CD14-positive monocyte (primary cell): ENCODE results near the gene MYO5B. TPM values are rescaled to one million over a fixed set of nuclear protein-coding genes. Genes with fewer than 3 reads are reported as not detected.

Experiments used
- DNase-seq, 3 donors: peaks; one replicate each; pipeline ENCODE4 v3.0.0-alpha.2; 2011 to 2022
- H2AFZ ChIP-seq: 2 replicates; pipeline ENCODE4 v1.6.0; 2012; ENCODE audit warnings: mild to moderate bottlenecking, low read depth, low read length, inconsistent platforms; ENCODE audit not compliant: insufficient read depth, poor library complexity, severe bottlenecking
- H3K27ac ChIP-seq, 2 donors: 1 replicate in 1 of 2; 2 replicates in 1 of 2; pipeline ENCODE4 v1.5.1; 2012 to 2013; ENCODE audit warnings: low read length in 2 of 2, control low read depth in 1 of 2, inconsistent platforms in 1 of 2, low read depth in 1 of 2, mild to moderate bottlenecking in 1 of 2
- H3K27me3 ChIP-seq, 2 donors: one replicate each; pipeline versions ENCODE4 v1.6.0 to v1.6.1; 2011 to 2013; ENCODE audit warnings: low read length in 2 of 2; ENCODE audit not compliant: control insufficient read depth in 2 of 2, insufficient read depth in 2 of 2
- H3K36me3 ChIP-seq, 2 donors: replicated peaks in 1 of 2; 1 replicate in 1 of 2; 2 replicates in 1 of 2; pipeline versions ENCODE4 v1.5.1 to v1.6.1; 2012 to 2013; ENCODE audit warnings: low read length in 2 of 2, control low read depth in 1 of 2, inconsistent platforms in 1 of 2, mild to moderate bottlenecking in 1 of 2; ENCODE audit not compliant: insufficient read depth in 2 of 2, control insufficient read depth in 1 of 2
- H3K4me1 ChIP-seq, 2 donors: 1 replicate in 1 of 2; 2 replicates in 1 of 2; pipeline versions ENCODE4 v1.5.1 to v1.6.1; 2012 to 2013; ENCODE audit warnings: low read length in 2 of 2, control low read depth in 1 of 2, inconsistent platforms in 1 of 2, mild to moderate bottlenecking in 1 of 2, moderate library complexity in 1 of 2; ENCODE audit not compliant: insufficient read depth in 2 of 2, control insufficient read depth in 1 of 2
- H3K4me2 ChIP-seq: replicated peaks from 2 replicates; pipeline ENCODE3; 2012; ENCODE audit warnings: low read length, moderate library complexity, mild to moderate bottlenecking; ENCODE audit not compliant: poor library complexity, severe bottlenecking; ENCODE audit errors: extremely low read depth
- H3K4me3 ChIP-seq, 3 experiments: fragments of 200-600 bp in 1 of 3; sonication (generic) in 1 of 3; replicated peaks in 1 of 3; 1 replicate in 2 of 3; 2 replicates in 1 of 3; pipeline ENCODE4 v1.5.1; 2011 to 2013; ENCODE audit warnings: low read length in 3 of 3, mild to moderate bottlenecking in 3 of 3, control low read depth in 2 of 3, low read depth in 2 of 3, inconsistent platforms in 1 of 3, moderate library complexity in 1 of 3
- H3K79me2 ChIP-seq: 2 replicates; pipeline ENCODE4 v1.6.0; 2012; ENCODE audit warnings: mild to moderate bottlenecking, control low read depth, inconsistent platforms, low read length, moderate library complexity; ENCODE audit not compliant: insufficient read depth
- H3K9ac ChIP-seq: 2 replicates; pipeline ENCODE4 v1.6.0; 2017; ENCODE audit warnings: low read length, mild to moderate bottlenecking; ENCODE audit not compliant: insufficient read depth, poor library complexity, severe bottlenecking
- H3K9me3 ChIP-seq, 2 donors: replicated peaks in 1 of 2; 1 replicate in 1 of 2; 2 replicates in 1 of 2; pipeline versions ENCODE4 v1.5.1 to v1.6.1; 2012 to 2013; ENCODE audit warnings: low read length in 2 of 2, control low read depth in 1 of 2; ENCODE audit not compliant: control insufficient read depth in 1 of 2, insufficient read depth in 1 of 2
- H4K20me1 ChIP-seq: 2 replicates; pipeline ENCODE4 v1.6.0; 2012; ENCODE audit warnings: mild to moderate bottlenecking, low read length, control low read depth, moderate library complexity; ENCODE audit not compliant: insufficient read depth
- H3K27ac Mint-ChIP-seq, 7 donors: one replicate each; pipeline ENCODE4 v1.8.0; 2020; ENCODE audit warnings: mild to moderate bottlenecking in 7 of 7, mixed read lengths in 7 of 7, moderate library complexity in 6 of 7, inconsistent platforms in 2 of 7
- H3K27me3 Mint-ChIP-seq, 3 donors: one replicate each; pipeline ENCODE4 v1.8.0; 2021 to 2022; ENCODE audit warnings: low read depth in 3 of 3, mild to moderate bottlenecking in 3 of 3, mixed read lengths in 3 of 3, moderate library complexity in 3 of 3, inconsistent platforms in 1 of 3
- H3K36me3 Mint-ChIP-seq, 2 donors: one replicate each; pipeline ENCODE4 v1.8.0; 2020; ENCODE audit warnings: mixed read lengths in 2 of 2, inconsistent platforms in 1 of 2, mild to moderate bottlenecking in 1 of 2
- H3K4me1 Mint-ChIP-seq: one replicate; pipeline ENCODE4 v1.8.0; 2020; ENCODE audit warnings: mild to moderate bottlenecking, mixed read lengths
- H3K4me3 Mint-ChIP-seq, 2 donors: one replicate each; pipeline ENCODE4 v1.8.0; 2020; ENCODE audit warnings: mild to moderate bottlenecking in 2 of 2, mixed read lengths in 2 of 2, moderate library complexity in 1 of 2
- H3K9me3 Mint-ChIP-seq, 7 donors: one replicate each; pipeline ENCODE4 v1.8.0; 2020 to 2022; ENCODE audit warnings: mixed read lengths in 7 of 7, mild to moderate bottlenecking in 6 of 7, moderate library complexity in 6 of 7, inconsistent platforms in 2 of 7
- WGBS: methylation state at CpG from one replicate; pipeline ENCODE4 v1.1.5; 2013; ENCODE audit warnings: missing lambda C conversion rate; ENCODE audit not compliant: insufficient coverage; 5-methylcytosine and 5-hydroxymethylcytosine counted together
- intact Hi-C, 2 donors: fragments of 100-400 bp; cut with micrococcal nuclease; formaldehyde crosslinking; loops; one replicate each; pipeline versions ENCODE4 v1.15.0 to v1.15.1; 2023
- polyA plus RNA-seq, 3 donors: library from polyadenylated mRNA; depleted of rRNA in 1 of 3; unstranded in 2 of 3; stranded (reverse) in 1 of 3; fragments of 300-500 nt in 2 of 3; fragments of >200 nt in 1 of 3; fragmentation: Illumina TruSeq in 2 of 3; gene quantifications; 1 replicate in 2 of 3; 2 replicates in 1 of 3; pipeline ENCODE4 v1.2.3, GENCODE V29; 2012 to 2021
- TF ChIP-seq, protein P1 (sequence below): fragments of 200-600 bp; IDR thresholded peaks from one replicate; pipeline ENCODE4 v1.8.0; 2022; ENCODE audit warnings: antibody characterized with exemption, mild to moderate bottlenecking

Gene MYO5B
- polyA plus RNA-seq, 3 donors: 0.04 TPM; not detected in 2

- DNase-seq: no peak
- Mint-ChIP-seq H3K27me3 (peaks cover 2 to 3% (median 3%) of the 10 kb centered on the region in 3 donors), H3K27ac (no peak overlapping the region), H3K4me3 (no peak overlapping the region), H3K4me1 (peaks cover 2% of the 10 kb centered on the region), H3K36me3 (no peaks in the 10 kb centered on the region), H3K9me3 (no peaks in the 10 kb centered on the region)
- no peak overlapping the region for H3K9ac ChIP-seq
- H3K27me3 ChIP-seq: no peaks in the 10 kb centered on the region
- TF ChIP-seq, protein P1, sequence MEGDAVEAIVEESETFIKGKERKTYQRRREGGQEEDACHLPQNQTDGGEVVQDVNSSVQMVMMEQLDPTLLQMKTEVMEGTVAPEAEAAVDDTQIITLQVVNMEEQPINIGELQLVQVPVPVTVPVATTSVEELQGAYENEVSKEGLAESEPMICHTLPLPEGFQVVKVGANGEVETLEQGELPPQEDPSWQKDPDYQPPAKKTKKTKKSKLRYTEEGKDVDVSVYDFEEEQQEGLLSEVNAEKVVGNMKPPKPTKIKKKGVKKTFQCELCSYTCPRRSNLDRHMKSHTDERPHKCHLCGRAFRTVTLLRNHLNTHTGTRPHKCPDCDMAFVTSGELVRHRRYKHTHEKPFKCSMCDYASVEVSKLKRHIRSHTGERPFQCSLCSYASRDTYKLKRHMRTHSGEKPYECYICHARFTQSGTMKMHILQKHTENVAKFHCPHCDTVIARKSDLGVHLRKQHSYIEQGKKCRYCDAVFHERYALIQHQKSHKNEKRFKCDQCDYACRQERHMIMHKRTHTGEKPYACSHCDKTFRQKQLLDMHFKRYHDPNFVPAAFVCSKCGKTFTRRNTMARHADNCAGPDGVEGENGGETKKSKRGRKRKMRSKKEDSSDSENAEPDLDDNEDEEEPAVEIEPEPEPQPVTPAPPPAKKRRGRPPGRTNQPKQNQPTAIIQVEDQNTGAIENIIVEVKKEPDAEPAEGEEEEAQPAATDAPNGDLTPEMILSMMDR: no peak
- H3K36me3 ChIP-seq: no peaks in the 10 kb centered on the region
- H3K4me2 ChIP-seq: no peak overlapping the region
- H3K27ac ChIP-seq: no peak overlapping the region
- no peak overlapping the region for H3K4me3 ChIP-seq
- WGBS: no CpG with 5 or more reads among the region's 2 CpGs
- no peaks in the 10 kb centered on the region for H4K20me1 ChIP-seq
- no peaks in the 10 kb centered on the region for H3K4me1 ChIP-seq
- no peaks in the 10 kb centered on the region for H3K79me2 ChIP-seq
- no peaks in the 10 kb centered on the region for H3K9me3 ChIP-seq
- H2AFZ ChIP-seq: no peak overlapping the region
- intact Hi-C loops: no loop called here
These were observed 245.0 kb downstream of the MYO5B start for GRCh38 chr18:49949951-49950395.

DNA sequence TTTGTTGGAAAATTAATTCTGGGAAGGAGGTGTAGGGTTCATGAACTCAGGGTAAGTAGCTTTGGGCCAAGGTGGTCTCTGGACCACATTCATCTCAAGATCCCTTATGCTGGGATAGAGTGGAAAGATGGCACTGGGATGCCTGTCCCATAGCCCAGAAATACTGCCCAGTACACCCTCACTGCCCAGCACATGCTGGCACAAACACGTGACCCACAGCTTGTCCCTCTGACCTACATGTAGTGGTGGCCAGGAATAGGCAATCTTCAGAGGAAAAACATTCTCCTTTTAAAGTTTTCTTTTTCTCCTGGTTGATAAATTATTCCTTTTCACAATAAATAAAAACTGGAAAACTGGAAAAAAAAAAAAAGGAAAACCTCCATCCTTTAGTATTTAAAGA, 246.0 kb downstream of the MYO5B start:
- Mint-ChIP-seq H3K36me3 (no peaks in the 10 kb centered on the region), H3K4me3 (no peak overlapping the region), H3K27ac (no peak overlapping the region), H3K27me3 (peaks cover under 1 to 5% (median 3%) of the 10 kb centered on the region in 3 donors), H3K4me1 (peaks cover 2% of the 10 kb centered on the region), H3K9me3 (no peaks in the 10 kb centered on the region)
- no CpG with 5 or more reads among the region's 1 CpG for WGBS
- Histone ChIP-seq H4K20me1 (no peaks in the 10 kb centered on the region), H2AFZ (no peak overlapping the region), H3K27me3 (no peaks in the 10 kb centered on the region), H3K4me1 (no peaks in the 10 kb centered on the region), H3K79me2 (no peaks in the 10 kb centered on the region), H3K27ac (no peak overlapping the region), H3K9ac (no peak overlapping the region), H3K9me3 (no peaks in the 10 kb centered on the region), H3K36me3 (no peaks in the 10 kb centered on the region), H3K4me2 (no peak overlapping the region), H3K4me3 (no peak overlapping the region)
- TF ChIP-seq, protein P1: no peak
- intact Hi-C loops: no loop called here
- DNase-seq: no peak
